Spinal cord (tissue), 10 donors: ENCODE measurements around the gene MCM5. TPM values are rescaled to one million over a fixed set of nuclear protein-coding genes. Genes with fewer than 3 reads are reported as not detected.

ENCODE experiments used
- DNase-seq, 6 donors: peaks; one replicate each; pipeline versions ENCODE4 v3.0.0 to v3.0.0-alpha.2; 2013 to 2015; ENCODE audit warnings: low spot score in 6 of 6, low read depth in 4 of 6
- H3K27ac ChIP-seq: one replicate; pipeline ENCODE4 v1.5.1; 2013; ENCODE audit warnings: low read depth, low read length, control low read depth
- H3K27me3 ChIP-seq: one replicate; pipeline ENCODE4 v1.6.1; 2013; ENCODE audit warnings: low read length; ENCODE audit not compliant: control insufficient read depth, insufficient read depth
- H3K36me3 ChIP-seq: one replicate; pipeline ENCODE4 v1.6.1; 2013; ENCODE audit warnings: low read length; ENCODE audit not compliant: control insufficient read depth, insufficient read depth
- H3K4me1 ChIP-seq: one replicate; pipeline ENCODE4 v1.6.1; 2013; ENCODE audit warnings: low read length; ENCODE audit not compliant: control insufficient read depth, insufficient read depth
- H3K4me3 ChIP-seq: one replicate; pipeline ENCODE4 v1.5.1; 2013; ENCODE audit warnings: low read depth, low read length, control low read depth
- H3K9me3 ChIP-seq: one replicate; pipeline ENCODE4 v1.6.1; 2013; ENCODE audit warnings: low read length; ENCODE audit not compliant: control insufficient read depth, insufficient read depth
- WGBS: methylation state at CpG from one replicate; pipeline ENCODE4 v1.1.5; 2013; ENCODE audit warnings: missing lambda C conversion rate; ENCODE audit not compliant: insufficient coverage; 5-methylcytosine and 5-hydroxymethylcytosine counted together
- polyA plus RNA-seq, 2 donors: library from polyadenylated mRNA; unstranded; fragments of 120-200 nt; gene quantifications; one replicate each; pipeline ENCODE4 v1.2.1, GENCODE V29; 2013; ENCODE audit not compliant: insufficient read length in 2 of 2
- total RNA-seq, 2 donors: library from RNA; depleted of rRNA in 1 of 2; stranded (reverse); fragments of 120-200 nt in 1 of 2; fragments of >200 nt in 1 of 2; gene quantifications; one replicate each; pipeline versions ENCODE4 v1.2.3 to v1.2.4, GENCODE V29; 2013 to 2014
- donor health status: healthy.

MCM5 gene
- total and polyA plus RNA-seq, 4 donors = 25.4 to 37.2 (median 32.5) TPM

- DNase-seq = no peak
- 79% methylated on average over 2 of the region's 4 CpGs for WGBS
- Histone ChIP-seq H3K9me3 (no peaks in the 10 kb centered on the region), H3K4me1 (peaks cover 31% of the 10 kb centered on the region), H3K27me3 (no peaks in the 10 kb centered on the region), H3K36me3 (no peaks in the 10 kb centered on the region), H3K4me3 (no peak overlapping the region), H3K27ac (no peak overlapping the region)
Observed at GRCh38 chr22:35473971-35474370, 74.0 kb downstream of the MCM5 start.

Other genes with a start within 250 kb of the MCM5 start
- gene HMGXB4, start 142.6 kb upstream of the MCM5 start, total RNA-seq = 10 to 100 TPM; 13.9 to 20.8 TPM
- 10 to 100 TPM; 23.2 to 25.6 TPM for gene HMGXB4, start 142.6 kb upstream of the MCM5 start, polyA plus RNA-seq
- 10 to 100 TPM; 20.0 to 35.3 TPM for gene TOM1, start 100.2 kb upstream of the MCM5 start, total RNA-seq
- 10 to 100 TPM; 42.3 to 52.7 TPM for gene TOM1, start 100.2 kb upstream of the MCM5 start, polyA plus RNA-seq
- gene HMOX1, start 19.0 kb upstream of the MCM5 start, total RNA-seq = 10 to 100 TPM in 1 of 2 donors, 1 to 10 TPM in 1; 8.6 to 16.5 TPM
- 10 to 100 TPM; 13.0 to 15.7 TPM for gene HMOX1, start 19.0 kb upstream of the MCM5 start, polyA plus RNA-seq
- 1 to 10 TPM in 1 of 2 donors, under 1 TPM in 1; 0.77 to 2.3 TPM for gene RASD2, start 140.7 kb downstream of the MCM5 start, total RNA-seq
- gene RASD2, start 140.7 kb downstream of the MCM5 start, polyA plus RNA-seq = 10 to 100 TPM; 11.8 to 12.0 TPM
- under 1 TPM; 0.50 to 0.79 TPM for gene MB, start 217.2 kb downstream of the MCM5 start, total RNA-seq
- gene MB, start 217.2 kb downstream of the MCM5 start, polyA plus RNA-seq = 1 to 10 TPM in 1 of 2 donors, under 1 TPM in 1; 0.41 to 1.8 TPM
- 10 to 100 TPM; 10.1 to 10.7 TPM for gene APOL6, start 248.3 kb downstream of the MCM5 start, total RNA-seq
- 1 to 10 TPM; 1.4 to 1.8 TPM for gene APOL6, start 248.3 kb downstream of the MCM5 start, polyA plus RNA-seq